Activated naive CD8-positive, alpha-beta T cell (primary cell): Measurements from ENCODE around the gene MCTP2.

Experiments
- H3K27ac Mint-ChIP-seq: one replicate; pipeline ENCODE4 v1.8.0; 2021; ENCODE audit warnings: mixed read lengths
- H3K27me3 Mint-ChIP-seq: one replicate; pipeline ENCODE4 v1.8.0; 2021; ENCODE audit warnings: mixed read lengths
- H3K36me3 Mint-ChIP-seq: one replicate; pipeline ENCODE4 v1.8.0; 2021; ENCODE audit warnings: mixed read lengths
- H3K4me1 Mint-ChIP-seq: one replicate; pipeline ENCODE4 v1.8.0; 2021; ENCODE audit warnings: low read depth, mixed read lengths
- H3K4me3 Mint-ChIP-seq: one replicate; pipeline ENCODE4 v1.8.0; 2021; ENCODE audit warnings: mild to moderate bottlenecking, mixed read lengths
- H3K9me3 Mint-ChIP-seq: one replicate; pipeline ENCODE4 v1.8.0; 2021; ENCODE audit warnings: low read depth, mixed read lengths

Gene MCTP2

GRCh38 chr15:94287794-94288246 lies 56.5 kb downstream of the MCTP2 start:
- Mint-ChIP-seq H3K27me3 (no peaks in the 10 kb centered on the region), H3K27ac (no peak overlapping the region), H3K4me3 (peak overlapping the region; percentile 24), H3K9me3 (peaks cover 7% of the 10 kb centered on the region), H3K4me1 (peaks cover 29% of the 10 kb centered on the region), H3K36me3 (peaks cover 2% of the 10 kb centered on the region)

DNA sequence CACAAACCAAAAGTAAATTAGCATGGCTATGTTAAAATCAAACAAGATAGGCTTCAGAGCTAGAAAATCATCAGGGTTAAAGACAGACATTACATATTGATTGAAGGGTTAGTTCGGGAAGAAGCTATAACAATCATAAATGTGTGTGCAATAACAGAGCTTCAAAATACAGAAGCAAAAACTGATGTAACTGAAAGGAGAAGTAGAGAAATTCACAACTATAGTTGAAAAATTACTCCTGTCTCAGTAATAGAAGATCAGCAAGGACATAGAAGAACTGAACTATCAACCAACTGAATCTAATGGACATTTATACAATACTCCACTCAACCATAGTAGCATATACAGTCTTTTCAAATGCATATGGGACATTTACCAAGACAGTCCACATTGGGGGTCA lies 59.4 kb downstream of the MCTP2 start:
- Mint-ChIP-seq H3K36me3 (peaks cover 2% of the 10 kb centered on the region), H3K27ac (no peak overlapping the region), H3K4me1 (peaks cover 38% of the 10 kb centered on the region)

GRCh38 chr15:94293411-94294402 lies 62.3 kb downstream of the MCTP2 start:
- H3K4me3 Mint-ChIP-seq = no peak overlapping the region
- H3K9me3 Mint-ChIP-seq = peaks cover 7% of the 10 kb centered on the region
- peaks cover 30% of the 10 kb centered on the region for H3K4me1 Mint-ChIP-seq
- H3K27me3 Mint-ChIP-seq = no peaks in the 10 kb centered on the region
- H3K27ac Mint-ChIP-seq = no peak overlapping the region
- peaks cover 2% of the 10 kb centered on the region for H3K36me3 Mint-ChIP-seq

More for the DNA sequence above, 59.4 kb downstream of the MCTP2 start:
- Mint-ChIP-seq H3K9me3 (peaks cover 7% of the 10 kb centered on the region), H3K27me3 (no peaks in the 10 kb centered on the region), H3K4me3 (no peak overlapping the region)

DNA sequence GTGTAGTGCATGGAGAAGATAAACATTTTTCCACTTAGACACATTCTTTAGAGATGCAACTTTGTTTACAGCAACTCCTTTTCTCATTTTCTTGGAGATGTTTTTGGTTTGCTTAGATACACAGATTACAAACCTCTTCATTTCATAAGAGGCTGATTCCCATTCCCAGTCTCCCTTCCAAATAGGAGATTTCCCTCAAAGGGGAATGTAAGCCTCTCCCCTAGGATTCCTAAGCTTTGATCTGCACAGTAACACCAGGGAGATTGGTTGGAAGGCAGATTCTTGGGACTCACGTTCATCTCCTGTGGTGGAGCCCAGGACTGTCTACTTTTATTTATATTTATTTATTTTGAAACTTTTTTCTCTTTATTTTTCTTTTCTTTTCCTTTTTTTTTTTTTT lies 63.2 kb downstream of the MCTP2 start:
- H3K27ac Mint-ChIP-seq = no peak overlapping the region
- peaks cover 7% of the 10 kb centered on the region for H3K9me3 Mint-ChIP-seq
- no peak overlapping the region for H3K4me3 Mint-ChIP-seq
- H3K36me3 Mint-ChIP-seq = peaks cover 7% of the 10 kb centered on the region
- H3K27me3 Mint-ChIP-seq = no peaks in the 10 kb centered on the region
- peaks cover 29% of the 10 kb centered on the region for H3K4me1 Mint-ChIP-seq

- H3K36me3 Mint-ChIP-seq = peaks cover 8% of the 10 kb centered on the region
- no peak overlapping the region for H3K4me3 Mint-ChIP-seq
- H3K27me3 Mint-ChIP-seq = no peaks in the 10 kb centered on the region
- H3K4me1 Mint-ChIP-seq = peaks cover 29% of the 10 kb centered on the region
- peaks cover 5% of the 10 kb centered on the region for H3K9me3 Mint-ChIP-seq
- H3K27ac Mint-ChIP-seq = no peak overlapping the region
Measured at GRCh38 chr15:94295275-94295674, 63.9 kb downstream of the MCTP2 start.

- Mint-ChIP-seq H3K9me3 (no peaks in the 10 kb centered on the region), H3K4me3 (no peak overlapping the region), H3K27ac (no peak overlapping the region), H3K4me1 (peaks cover 29% of the 10 kb centered on the region), H3K27me3 (no peaks in the 10 kb centered on the region), H3K36me3 (peaks cover 11% of the 10 kb centered on the region)
Measured at GRCh38 chr15:94296717-94297116, 65.4 kb downstream of the MCTP2 start.

GRCh38 chr15:94297558-94297957 lies 66.2 kb downstream of the MCTP2 start:
- Mint-ChIP-seq H3K4me1 (peaks cover 28% of the 10 kb centered on the region), H3K36me3 (peaks cover 19% of the 10 kb centered on the region), H3K4me3 (no peak overlapping the region)

GRCh38 chr15:94298364-94298763 lies 67.0 kb downstream of the MCTP2 start:
- H3K36me3 Mint-ChIP-seq = peaks cover 22% of the 10 kb centered on the region

More at GRCh38 chr15:94297558-94297957, 66.2 kb downstream of the MCTP2 start:
- Mint-ChIP-seq H3K27me3 (no peaks in the 10 kb centered on the region), H3K27ac (peak overlapping the region; percentile 5), H3K9me3 (peaks cover 5% of the 10 kb centered on the region)

DNA sequence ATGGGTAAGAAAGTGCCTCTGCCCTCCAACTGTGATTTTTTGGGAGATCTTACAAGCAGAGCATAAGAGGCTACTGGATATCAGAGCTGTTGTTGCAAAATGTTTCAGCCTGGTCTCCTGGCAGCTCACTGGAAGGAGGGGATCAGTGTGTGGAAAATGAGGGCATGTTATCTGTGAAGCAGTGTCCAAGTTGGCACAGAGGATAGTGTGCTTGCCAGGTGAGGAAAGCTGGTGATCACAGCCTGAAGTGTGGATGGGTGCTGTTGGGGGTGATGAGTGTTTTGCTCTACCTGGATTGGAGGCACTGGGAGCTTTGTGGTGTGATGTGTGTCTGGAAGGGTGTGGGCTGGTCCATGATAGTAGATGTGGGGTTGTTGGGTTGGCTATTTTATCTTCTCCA lies 69.3 kb downstream of the MCTP2 start:
- H3K9me3 Mint-ChIP-seq = peaks cover 8% of the 10 kb centered on the region
- H3K36me3 Mint-ChIP-seq = peaks cover 31% of the 10 kb centered on the region
- peaks cover 29% of the 10 kb centered on the region for H3K4me1 Mint-ChIP-seq
- H3K27ac Mint-ChIP-seq = no peak overlapping the region
- no peaks in the 10 kb centered on the region for H3K27me3 Mint-ChIP-seq
- H3K4me3 Mint-ChIP-seq = no peak overlapping the region

More at GRCh38 chr15:94298364-94298763, 67.0 kb downstream of the MCTP2 start:
- H3K9me3 Mint-ChIP-seq = peaks cover 8% of the 10 kb centered on the region
- peaks cover 24% of the 10 kb centered on the region for H3K4me1 Mint-ChIP-seq
- H3K27ac Mint-ChIP-seq = no peak overlapping the region
- no peak overlapping the region for H3K4me3 Mint-ChIP-seq
- no peaks in the 10 kb centered on the region for H3K27me3 Mint-ChIP-seq

DNA sequence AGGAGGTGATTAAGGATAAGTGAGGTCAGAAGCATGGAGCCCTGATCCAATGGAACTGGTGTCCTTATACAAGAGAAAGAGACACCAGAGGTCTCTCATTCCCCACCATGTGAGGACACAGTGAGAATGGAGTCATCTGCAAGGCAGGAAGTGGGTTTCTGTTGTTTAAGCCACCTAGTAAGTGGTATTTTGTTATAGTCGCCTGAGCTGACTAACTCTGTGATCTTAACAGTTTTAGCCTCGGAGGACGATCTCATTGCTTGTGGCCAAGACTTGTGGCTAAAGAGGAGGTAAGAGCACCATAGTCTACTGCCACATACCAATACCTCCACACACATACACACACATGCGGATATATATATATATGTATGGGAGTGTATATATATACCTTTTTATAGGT lies 73.8 kb downstream of the MCTP2 start:
- Mint-ChIP-seq H3K4me3 (no peak overlapping the region), H3K27me3 (no peaks in the 10 kb centered on the region), H3K4me1 (peaks cover 24% of the 10 kb centered on the region), H3K27ac (no peak overlapping the region), H3K36me3 (peaks cover 32% of the 10 kb centered on the region), H3K9me3 (peaks cover 8% of the 10 kb centered on the region)

GRCh38 chr15:94306700-94307650 lies 75.6 kb downstream of the MCTP2 start:
- Mint-ChIP-seq H3K27me3 (no peaks in the 10 kb centered on the region), H3K36me3 (peaks cover 25% of the 10 kb centered on the region), H3K4me1 (peaks cover 24% of the 10 kb centered on the region), H3K4me3 (no peak overlapping the region), H3K27ac (peak overlapping the region; percentile 28), H3K9me3 (peaks cover 7% of the 10 kb centered on the region)

GRCh38 chr15:94312946-94313345 lies 81.6 kb downstream of the MCTP2 start:
- Mint-ChIP-seq H3K27ac (no peak overlapping the region), H3K36me3 (peaks cover 14% of the 10 kb centered on the region), H3K9me3 (no peaks in the 10 kb centered on the region), H3K4me3 (no peak overlapping the region), H3K4me1 (no peaks in the 10 kb centered on the region), H3K27me3 (no peaks in the 10 kb centered on the region)

DNA sequence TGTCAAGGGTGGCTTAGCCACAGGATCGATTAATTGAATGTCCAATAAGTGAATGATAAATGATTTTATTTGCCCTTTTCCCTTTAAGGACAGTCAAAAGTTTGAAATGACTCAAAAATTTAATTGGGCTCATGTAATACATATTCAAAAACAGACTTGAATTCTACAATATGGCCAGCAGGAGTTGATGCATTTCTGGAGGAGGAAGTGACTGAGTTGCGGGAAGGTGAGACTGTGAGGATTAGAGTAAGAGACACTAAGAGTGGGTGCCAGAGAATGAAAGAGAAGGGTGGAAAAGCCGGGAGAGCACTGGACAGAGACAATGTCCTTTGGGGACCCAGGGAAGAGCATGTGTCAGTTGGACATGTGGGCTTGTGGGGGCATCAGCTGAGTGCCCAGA lies 83.3 kb downstream of the MCTP2 start:
- Mint-ChIP-seq H3K4me1 (no peaks in the 10 kb centered on the region), H3K27ac (peak overlapping the region; percentile 0)

GRCh38 chr15:94317211-94317610 lies 85.8 kb downstream of the MCTP2 start:
- peaks cover 15% of the 10 kb centered on the region for H3K36me3 Mint-ChIP-seq
- no peak overlapping the region for H3K4me3 Mint-ChIP-seq
- H3K9me3 Mint-ChIP-seq = no peaks in the 10 kb centered on the region
- no peaks in the 10 kb centered on the region for H3K4me1 Mint-ChIP-seq
- no peak overlapping the region for H3K27ac Mint-ChIP-seq
- H3K27me3 Mint-ChIP-seq = no peaks in the 10 kb centered on the region

More for the DNA sequence above, 83.3 kb downstream of the MCTP2 start:
- Mint-ChIP-seq H3K27me3 (no peaks in the 10 kb centered on the region), H3K4me3 (no peak overlapping the region), H3K36me3 (peaks cover 17% of the 10 kb centered on the region), H3K9me3 (no peaks in the 10 kb centered on the region)
